Colonic mucosa (tissue), 4 donors: ENCODE results near the gene ISX. TPM values are rescaled to one million over a fixed set of nuclear protein-coding genes. Genes with fewer than 3 reads are reported as not detected.

Experiments
- DNase-seq: peaks from one replicate; pipeline ENCODE4 v3.0.0-alpha.2; 2020
- H3K27ac ChIP-seq: fragments of 200-600 bp; one replicate; pipeline ENCODE4 v1.8.0; 2021
- H3K27me3 ChIP-seq: fragments of 200-600 bp; one replicate; pipeline ENCODE4 v1.8.0; 2021
- H3K36me3 ChIP-seq: fragments of 200-600 bp; one replicate; pipeline ENCODE4 v1.8.0; 2021
- H3K4me1 ChIP-seq: fragments of 200-600 bp; one replicate; pipeline ENCODE4 v1.8.0; 2021; ENCODE audit warnings: mild to moderate bottlenecking
- H3K4me3 ChIP-seq: fragments of 200-600 bp; one replicate; pipeline ENCODE4 v1.8.0; 2021
- H3K9ac ChIP-seq, 2 donors: one replicate each; pipeline ENCODE4 v1.7.0; 2013; ENCODE audit warnings: control low read depth in 2 of 2, low read depth in 2 of 2, low read length in 2 of 2
- H3K9me3 ChIP-seq: fragments of 200-600 bp; one replicate; pipeline ENCODE4 v1.8.0; 2021
- CTCF ChIP-seq: fragments of 200-600 bp; IDR thresholded peaks from one replicate; pipeline ENCODE4 v1.8.0; 2022; ENCODE audit warnings: antibody characterized with exemption, mild to moderate bottlenecking
- intact Hi-C: fragments of 100-400 bp; cut with DNase I; formaldehyde crosslinking; loops from one replicate; pipeline ENCODE4 v1.14.1; 2022
- total RNA-seq, 2 donors: library from RNA; stranded (reverse); fragmentation: NEBNext Ultra II Directional in 1 of 2; extraction: Animal tissue kit (Norgen Biotek cat#: 25700) in 1 of 2; gene quantifications; one replicate each; pipeline ENCODE4 v1.2.1, GENCODE V29; 2021
- donor health status: healthy.
- donor health status: DM: no; HTN: no; CAD: no.
- donor health status: DM: no; HTN: no; CAD: no.

Gene ISX
- total RNA-seq, 2 donors from 2014 or later: 36.4 to 53.1 TPM

DNA sequence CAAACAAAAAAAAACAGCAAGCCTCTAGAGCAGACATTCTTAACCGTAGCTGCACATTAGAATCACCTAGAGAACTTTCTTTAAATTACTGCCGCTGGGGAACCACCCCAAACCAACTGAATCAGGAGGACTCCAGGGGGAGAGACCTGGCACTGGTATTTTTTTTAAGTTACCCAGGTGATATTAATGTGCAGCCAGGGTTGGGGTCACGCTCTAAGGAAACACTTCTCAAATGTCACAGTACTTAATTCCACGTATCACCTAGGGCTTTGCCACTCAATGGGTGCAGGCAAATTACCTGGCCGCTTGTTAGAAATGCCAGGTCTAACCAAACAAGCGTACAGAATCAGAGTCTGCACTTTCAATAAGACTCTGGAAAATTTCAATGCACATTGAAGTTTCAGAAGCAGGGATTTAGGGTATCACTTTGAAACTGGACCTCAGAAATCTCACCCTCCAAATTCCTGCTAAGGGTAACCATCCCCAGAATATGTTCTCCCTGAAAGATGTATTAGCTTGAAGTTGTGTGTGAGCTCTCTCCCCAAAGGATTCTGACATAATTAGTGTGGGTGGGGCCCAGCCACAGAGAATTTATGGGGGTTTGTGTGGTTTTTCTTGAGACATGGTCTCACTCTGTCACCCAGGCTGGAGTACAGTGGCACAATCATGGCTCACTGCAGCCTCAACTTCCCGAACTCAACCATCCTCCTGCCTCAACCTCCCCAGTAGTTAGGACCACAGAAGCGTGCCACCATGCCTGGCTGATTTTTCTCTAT, 12.7 kb upstream of the ISX start:
- Histone ChIP-seq H3K9me3 (no peaks in the 10 kb centered on the region), H3K27me3 (no peaks in the 10 kb centered on the region), H3K27ac (no peak overlapping the region), H3K4me1 (no peaks in the 10 kb centered on the region), H3K4me3 (no peak overlapping the region), H3K36me3 (no peaks in the 10 kb centered on the region), H3K9ac (no peak overlapping the region)
- TF ChIP-seq CTCF: no peak
- no peak for DNase-seq
- intact Hi-C loops: no loop called here

DNA sequence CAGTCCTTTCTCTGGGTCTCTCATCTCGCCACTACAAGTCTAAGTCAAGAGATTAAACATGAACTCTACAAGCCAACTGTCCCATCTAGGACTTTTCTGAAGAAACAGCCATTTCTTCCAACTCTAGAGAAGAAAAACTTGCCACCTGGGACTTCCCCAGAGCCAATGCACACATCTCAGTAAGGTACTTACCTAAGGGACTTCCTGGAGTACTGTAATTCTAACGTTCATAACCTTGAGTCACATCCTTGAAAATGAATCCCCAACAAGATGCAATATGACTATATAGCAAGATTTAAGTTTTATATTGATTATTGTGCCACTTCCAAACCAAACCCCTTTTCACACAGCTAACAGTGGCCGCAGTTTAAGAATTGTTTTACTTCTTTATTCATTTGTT, 11.9 kb upstream of the ISX start:
- no peaks in the 10 kb centered on the region for H3K27me3 ChIP-seq
- H3K36me3 ChIP-seq: no peaks in the 10 kb centered on the region
- H3K9me3 ChIP-seq: no peaks in the 10 kb centered on the region
- H3K4me3 ChIP-seq: no peak overlapping the region
- no peaks in the 10 kb centered on the region for H3K4me1 ChIP-seq
- H3K9ac ChIP-seq: no peak overlapping the region
- no peak for DNase-seq
- no peak overlapping the region for H3K27ac ChIP-seq
- intact Hi-C loops: no loop called here
- no peak for TF ChIP-seq CTCF

GRCh38 chr22:35056486-35056885, 9.5 kb upstream of the ISX start:
- intact Hi-C loops: no loop called here
- DNase-seq: no peak

GRCh38 chr22:35057155-35057554, 8.8 kb upstream of the ISX start:
- H3K9me3 ChIP-seq: no peaks in the 10 kb centered on the region

More at GRCh38 chr22:35056486-35056885, 9.5 kb upstream of the ISX start:
- Histone ChIP-seq H3K4me3 (no peak overlapping the region), H3K27me3 (no peaks in the 10 kb centered on the region), H3K9me3 (no peaks in the 10 kb centered on the region), H3K9ac (no peak overlapping the region), H3K36me3 (no peaks in the 10 kb centered on the region), H3K27ac (no peak overlapping the region), H3K4me1 (no peaks in the 10 kb centered on the region)
- no peak for TF ChIP-seq CTCF

DNA sequence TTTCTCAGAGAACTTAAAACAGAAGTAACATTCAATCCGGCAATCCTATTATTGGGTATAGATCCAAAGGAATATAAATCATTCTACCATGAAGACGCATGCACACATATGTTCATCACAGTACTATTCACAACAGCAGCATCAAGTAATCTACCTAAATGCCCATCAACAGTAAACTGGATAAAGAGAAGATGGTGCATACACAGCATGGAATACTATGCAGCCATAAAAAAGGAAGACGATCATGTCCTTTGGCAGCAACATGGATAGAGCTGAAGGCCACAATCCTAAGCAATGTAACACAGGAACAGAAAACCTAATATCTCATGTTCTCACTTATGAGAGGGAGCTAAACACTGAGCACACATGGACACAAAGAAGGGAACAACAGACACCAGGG, 6.3 kb upstream of the ISX start:
- no peaks in the 10 kb centered on the region for H3K9me3 ChIP-seq
- no peak for DNase-seq
- no peak for TF ChIP-seq CTCF
- no peaks in the 10 kb centered on the region for H3K4me1 ChIP-seq
- H3K27me3 ChIP-seq: no peaks in the 10 kb centered on the region
- intact Hi-C loops: no loop called here
- H3K9ac ChIP-seq: no peak overlapping the region
- H3K4me3 ChIP-seq: no peak overlapping the region
- no peak overlapping the region for H3K27ac ChIP-seq
- no peaks in the 10 kb centered on the region for H3K36me3 ChIP-seq

More at GRCh38 chr22:35057155-35057554, 8.8 kb upstream of the ISX start:
- Histone ChIP-seq H3K9ac (no peak overlapping the region), H3K27me3 (no peaks in the 10 kb centered on the region), H3K36me3 (no peaks in the 10 kb centered on the region), H3K4me1 (no peaks in the 10 kb centered on the region), H3K4me3 (no peak overlapping the region), H3K27ac (no peak overlapping the region)
- intact Hi-C loops: no loop called here
- no peak for TF ChIP-seq CTCF
- DNase-seq: no peak
